Measurements from ENCODE around the gene LMOD2.
A peak's percentile ranks its signal among the peaks of the same experiment; 100 is the strongest.

The LMOD2 gene

DNA sequence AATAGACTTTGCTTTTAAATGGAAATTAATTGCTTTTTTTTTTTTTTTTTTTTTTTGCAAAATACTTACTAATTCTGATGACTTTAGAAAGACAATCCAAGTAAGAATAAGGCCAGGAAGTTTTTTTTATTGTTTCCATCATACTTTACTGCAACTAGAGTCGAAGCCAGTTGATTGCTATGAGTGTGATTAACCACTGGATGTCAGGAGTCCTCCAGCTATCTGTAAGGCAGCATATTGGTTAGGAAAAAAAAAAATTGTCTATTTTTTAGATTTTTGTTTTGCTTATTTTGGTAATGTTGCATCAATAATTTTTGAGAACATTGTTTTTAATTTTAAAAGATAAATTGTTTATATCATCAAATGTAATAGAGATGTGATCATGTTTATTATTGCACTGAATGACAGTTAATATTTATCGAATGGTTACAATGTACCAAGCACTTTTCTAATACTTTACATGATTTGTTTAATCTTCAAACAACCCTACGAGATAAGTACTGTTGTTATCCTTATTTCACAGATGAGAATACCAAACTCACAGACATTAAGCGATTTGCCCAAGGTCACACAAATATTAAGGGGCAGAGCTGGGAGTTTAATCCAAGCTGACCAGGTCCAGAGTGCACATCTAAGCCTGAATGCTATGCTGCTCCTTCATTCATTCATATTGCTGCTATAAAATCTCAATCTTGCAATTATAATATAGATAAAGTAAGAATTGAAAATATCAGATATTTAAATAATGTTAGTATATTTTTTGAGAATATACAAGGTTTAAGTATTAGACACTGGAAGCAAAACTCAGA, 19.9 kb upstream of the LMOD2 start:
- Histone ChIP-seq H3K27ac (ENCODE audit: low read depth, low read length) (no peak overlapping the region), H3K4ac (ENCODE audit: low read depth, low read length) (no peak overlapping the region), H2BK5ac (ENCODE audit: low read length) (no peak overlapping the region), H3K4me1 (ENCODE audit: control insufficient read depth, low read depth, low read length) (peaks cover 2% of the 10 kb centered on the region), H3K23ac (ENCODE audit: low read length) (no peak overlapping the region), H2AK5ac (ENCODE audit: low read length) (no peak overlapping the region), H3K36me3 (ENCODE audit: control insufficient read depth, insufficient read depth, low read length) (no peaks in the 10 kb centered on the region), H3K27me3 (ENCODE audit: insufficient read depth, low read length, poor library complexity) (no peaks in the 10 kb centered on the region), H3K4me3 (ENCODE audit: low read length) (no peak overlapping the region), H2BK120ac (ENCODE audit: low read depth, low read length) (no peak overlapping the region), H2BK15ac (replicated peaks; ENCODE audit: low read depth) (no peak overlapping the region), H3K9ac (ENCODE audit: low read length) (no peak overlapping the region), H4K5ac (ENCODE audit: low read length) (no peak overlapping the region), H3K56ac (ENCODE audit: low read length) (no peak overlapping the region), H3K79me2 (ENCODE audit: control insufficient read depth, insufficient read depth, low read length) (no peaks in the 10 kb centered on the region), H3K18ac (ENCODE audit: low read length) (no peak overlapping the region), H4K8ac (ENCODE audit: low read depth, low read length) (no peak overlapping the region), H3K79me1 (ENCODE audit: low read length) (no peaks in the 10 kb centered on the region), H3K4me2 (ENCODE audit: low read length) (no peak overlapping the region)
- WGBS (ENCODE audit: extremely low coverage, insufficient coverage, low lambda C conversion rate), result no CpG with 5 or more reads among the region's 4 CpGs
- DNase-seq, result peak; percentile 45

DNA sequence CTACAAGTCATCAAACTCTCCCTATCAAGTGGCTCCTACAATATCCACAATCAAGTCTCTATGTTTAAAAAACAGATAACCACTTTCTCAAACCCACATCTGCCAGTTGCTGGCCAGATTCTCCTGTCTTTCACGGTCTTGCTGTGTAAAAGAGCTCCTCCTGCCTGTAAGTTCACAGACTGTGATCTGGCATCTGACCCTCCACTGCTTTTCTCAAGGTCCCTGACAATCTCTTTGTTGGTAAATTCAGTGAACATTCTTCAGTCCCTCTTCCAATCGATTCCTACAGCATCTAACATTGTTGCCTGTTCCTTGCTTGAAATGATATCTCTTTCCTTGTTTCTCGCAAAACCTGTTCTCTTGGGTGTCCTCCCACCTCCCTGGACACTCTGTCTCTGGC, 18.5 kb upstream of the LMOD2 start:
- no CpG with 5 or more reads among the region's 3 CpGs for WGBS (ENCODE audit: extremely low coverage, insufficient coverage, low lambda C conversion rate)
- DNase-seq, result peak; percentile 89
- no peak overlapping the region for H4K8ac ChIP-seq (ENCODE audit: low read depth, low read length)

DNA sequence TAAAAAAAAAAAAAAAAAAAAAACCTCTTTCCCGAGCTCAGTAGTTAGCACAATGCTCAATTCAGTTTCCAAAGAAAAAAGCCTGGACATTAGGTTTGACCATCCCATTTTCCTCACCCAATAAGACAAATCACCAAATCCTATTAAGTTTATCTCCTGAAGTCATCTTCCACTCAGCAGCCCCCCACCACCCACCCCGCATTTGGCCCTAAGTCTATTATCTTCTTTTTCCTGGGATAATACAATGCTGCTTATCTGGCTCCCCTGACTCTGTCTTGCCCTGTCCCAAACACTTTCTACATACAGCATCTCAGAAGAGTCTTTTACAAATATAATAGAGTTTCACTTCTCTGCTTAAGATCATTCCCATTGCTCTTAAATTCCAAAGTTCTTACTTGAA, 17.8 kb upstream of the LMOD2 start:
- DNase-seq, result peak; percentile 76
- H3K36me3 ChIP-seq (ENCODE audit: control insufficient read depth, insufficient read depth, low read length), result no peaks in the 10 kb centered on the region
- H3K79me1 ChIP-seq (ENCODE audit: low read length), result no peaks in the 10 kb centered on the region
- no peak overlapping the region for H3K4ac ChIP-seq (ENCODE audit: low read depth, low read length)
- H3K79me2 ChIP-seq (ENCODE audit: control insufficient read depth, insufficient read depth, low read length), result no peaks in the 10 kb centered on the region
- H3K18ac ChIP-seq (ENCODE audit: low read length), result no peak overlapping the region
- no CpG with 5 or more reads among the region's 2 CpGs for WGBS (ENCODE audit: extremely low coverage, insufficient coverage, low lambda C conversion rate)
- no peak overlapping the region for H2AK5ac ChIP-seq (ENCODE audit: low read length)
- H3K4me2 ChIP-seq (ENCODE audit: low read length), result no peak overlapping the region
- no peaks in the 10 kb centered on the region for H3K27me3 ChIP-seq (ENCODE audit: insufficient read depth, low read length, poor library complexity)
- no peak overlapping the region for H3K56ac ChIP-seq (ENCODE audit: low read length)
- no peak overlapping the region for H2BK120ac ChIP-seq (ENCODE audit: low read depth, low read length)
- H2BK5ac ChIP-seq (ENCODE audit: low read length), result no peak overlapping the region
- no peak overlapping the region for H3K27ac ChIP-seq (ENCODE audit: low read depth, low read length)
- H2BK15ac ChIP-seq (replicated peaks; ENCODE audit: low read depth), result no peak overlapping the region
- H3K23ac ChIP-seq (ENCODE audit: low read length), result no peak overlapping the region
- H3K9ac ChIP-seq (ENCODE audit: low read length), result no peak overlapping the region
- H3K4me3 ChIP-seq (ENCODE audit: low read length), result no peak overlapping the region
- H3K4me1 ChIP-seq (ENCODE audit: control insufficient read depth, low read depth, low read length), result peaks cover 2% of the 10 kb centered on the region
- H4K5ac ChIP-seq (ENCODE audit: low read length), result no peak overlapping the region
- no peak overlapping the region for H4K8ac ChIP-seq (ENCODE audit: low read depth, low read length)

More for the DNA sequence above, 18.5 kb upstream of the LMOD2 start:
- H3K79me2 ChIP-seq (ENCODE audit: control insufficient read depth, insufficient read depth, low read length), result no peaks in the 10 kb centered on the region
- no peaks in the 10 kb centered on the region for H3K27me3 ChIP-seq (ENCODE audit: insufficient read depth, low read length, poor library complexity)
- H3K18ac ChIP-seq (ENCODE audit: low read length), result peak overlapping the region; percentile 84
- no peak overlapping the region for H3K4ac ChIP-seq (ENCODE audit: low read depth, low read length)
- H3K79me1 ChIP-seq (ENCODE audit: low read length), result no peaks in the 10 kb centered on the region
- H3K9ac ChIP-seq (ENCODE audit: low read length), result no peak overlapping the region
- peaks cover 2% of the 10 kb centered on the region for H3K4me1 ChIP-seq (ENCODE audit: control insufficient read depth, low read depth, low read length)
- H3K4me3 ChIP-seq (ENCODE audit: low read length), result no peak overlapping the region
- H3K56ac ChIP-seq (ENCODE audit: low read length), result no peak overlapping the region
- H3K4me2 ChIP-seq (ENCODE audit: low read length), result no peak overlapping the region
- no peak overlapping the region for H2BK5ac ChIP-seq (ENCODE audit: low read length)
- no peak overlapping the region for H2AK5ac ChIP-seq (ENCODE audit: low read length)
- H3K36me3 ChIP-seq (ENCODE audit: control insufficient read depth, insufficient read depth, low read length), result no peaks in the 10 kb centered on the region
- no peak overlapping the region for H2BK120ac ChIP-seq (ENCODE audit: low read depth, low read length)
- H3K23ac ChIP-seq (ENCODE audit: low read length), result no peak overlapping the region
- no peak overlapping the region for H2BK15ac ChIP-seq (replicated peaks; ENCODE audit: low read depth)
- no peak overlapping the region for H4K5ac ChIP-seq (ENCODE audit: low read length)
- no peak overlapping the region for H3K27ac ChIP-seq (ENCODE audit: low read depth, low read length)

DNA sequence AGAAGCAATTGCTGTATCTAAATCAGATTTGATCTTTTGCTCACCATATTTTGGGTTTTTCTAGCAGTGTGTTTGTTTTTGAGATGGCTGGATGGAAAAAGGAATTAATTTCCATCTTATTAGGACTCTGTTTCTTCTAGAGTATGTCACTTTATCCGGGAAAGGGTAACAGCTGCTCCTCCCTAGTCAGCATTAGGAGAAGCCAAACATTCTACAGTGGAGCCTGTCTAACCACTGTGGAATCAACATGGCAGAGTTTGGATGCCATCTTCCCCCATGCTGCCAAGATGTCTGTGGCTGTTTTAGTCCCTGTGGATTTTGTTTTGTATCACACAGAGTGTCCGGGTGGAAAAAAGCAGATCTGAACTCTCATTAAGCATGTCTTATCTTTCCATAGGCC, 16.0 kb upstream of the LMOD2 start:
- no peak overlapping the region for H3K23ac ChIP-seq (ENCODE audit: low read length)
- H3K56ac ChIP-seq (ENCODE audit: low read length), result no peak overlapping the region
- no CpG with 5 or more reads among the region's 2 CpGs for WGBS (ENCODE audit: extremely low coverage, insufficient coverage, low lambda C conversion rate)
- H2AK5ac ChIP-seq (ENCODE audit: low read length), result no peak overlapping the region
- no peaks in the 10 kb centered on the region for H3K79me2 ChIP-seq (ENCODE audit: control insufficient read depth, insufficient read depth, low read length)
- H3K18ac ChIP-seq (ENCODE audit: low read length), result peak overlapping the region; percentile 30
- H3K27ac ChIP-seq (ENCODE audit: low read depth, low read length), result no peak overlapping the region
- no peak overlapping the region for H4K8ac ChIP-seq (ENCODE audit: low read depth, low read length)
- H4K5ac ChIP-seq (ENCODE audit: low read length), result no peak overlapping the region
- no peak overlapping the region for H3K4me3 ChIP-seq (ENCODE audit: low read length)
- no peak overlapping the region for H2BK15ac ChIP-seq (replicated peaks; ENCODE audit: low read depth)
- no peak overlapping the region for H3K4ac ChIP-seq (ENCODE audit: low read depth, low read length)
- H3K79me1 ChIP-seq (ENCODE audit: low read length), result no peaks in the 10 kb centered on the region
- H2BK120ac ChIP-seq (ENCODE audit: low read depth, low read length), result no peak overlapping the region
- no peaks in the 10 kb centered on the region for H3K27me3 ChIP-seq (ENCODE audit: insufficient read depth, low read length, poor library complexity)
- peaks cover 5% of the 10 kb centered on the region for H3K4me1 ChIP-seq (ENCODE audit: control insufficient read depth, low read depth, low read length)
- DNase-seq, result no peak
- no peak overlapping the region for H3K9ac ChIP-seq (ENCODE audit: low read length)
- H3K36me3 ChIP-seq (ENCODE audit: control insufficient read depth, insufficient read depth, low read length), result no peaks in the 10 kb centered on the region
- H2BK5ac ChIP-seq (ENCODE audit: low read length), result no peak overlapping the region
- no peak overlapping the region for H3K4me2 ChIP-seq (ENCODE audit: low read length)

DNA sequence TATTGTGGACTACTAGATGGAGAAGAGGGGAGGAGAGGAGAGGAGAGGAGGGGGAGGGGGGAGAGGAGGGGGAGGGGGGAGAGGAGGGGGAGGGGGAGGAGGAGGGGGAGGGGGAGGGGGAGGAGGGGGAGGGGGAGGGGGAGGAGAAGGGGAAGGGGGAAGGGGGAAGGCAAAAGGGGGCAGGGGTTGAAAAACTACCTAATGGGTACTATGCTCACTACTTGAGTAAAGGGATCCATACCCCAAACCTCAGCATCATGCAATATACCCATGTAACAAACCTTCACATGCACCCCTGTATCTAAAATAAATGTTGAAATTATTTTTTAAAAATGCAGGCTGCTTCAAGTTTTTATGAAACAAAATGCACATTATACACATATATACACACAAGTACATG, 15.1 kb upstream of the LMOD2 start:
- peaks cover 5% of the 10 kb centered on the region for H3K4me1 ChIP-seq (ENCODE audit: control insufficient read depth, low read depth, low read length)
- no peak overlapping the region for H3K4ac ChIP-seq (ENCODE audit: low read depth, low read length)
- no peak overlapping the region for H2AK5ac ChIP-seq (ENCODE audit: low read length)
- no peaks in the 10 kb centered on the region for H3K36me3 ChIP-seq (ENCODE audit: control insufficient read depth, insufficient read depth, low read length)
- H4K8ac ChIP-seq (ENCODE audit: low read depth, low read length), result no peak overlapping the region
- no peak overlapping the region for H3K18ac ChIP-seq (ENCODE audit: low read length)
- H2BK15ac ChIP-seq (replicated peaks; ENCODE audit: low read depth), result no peak overlapping the region
- no peak overlapping the region for H3K9ac ChIP-seq (ENCODE audit: low read length)
- no peaks in the 10 kb centered on the region for H3K79me1 ChIP-seq (ENCODE audit: low read length)
- no peaks in the 10 kb centered on the region for H3K27me3 ChIP-seq (ENCODE audit: insufficient read depth, low read length, poor library complexity)
- no peak overlapping the region for H2BK5ac ChIP-seq (ENCODE audit: low read length)
- no peak overlapping the region for H4K5ac ChIP-seq (ENCODE audit: low read length)
- no peak overlapping the region for H3K4me2 ChIP-seq (ENCODE audit: low read length)
- no peak overlapping the region for H3K56ac ChIP-seq (ENCODE audit: low read length)
- H2BK120ac ChIP-seq (ENCODE audit: low read depth, low read length), result no peak overlapping the region
- H3K23ac ChIP-seq (ENCODE audit: low read length), result no peak overlapping the region
- H3K4me3 ChIP-seq (ENCODE audit: low read length), result no peak overlapping the region
- H3K27ac ChIP-seq (ENCODE audit: low read depth, low read length), result no peak overlapping the region
- no peak for DNase-seq
- H3K79me2 ChIP-seq (ENCODE audit: control insufficient read depth, insufficient read depth, low read length), result no peaks in the 10 kb centered on the region

DNA sequence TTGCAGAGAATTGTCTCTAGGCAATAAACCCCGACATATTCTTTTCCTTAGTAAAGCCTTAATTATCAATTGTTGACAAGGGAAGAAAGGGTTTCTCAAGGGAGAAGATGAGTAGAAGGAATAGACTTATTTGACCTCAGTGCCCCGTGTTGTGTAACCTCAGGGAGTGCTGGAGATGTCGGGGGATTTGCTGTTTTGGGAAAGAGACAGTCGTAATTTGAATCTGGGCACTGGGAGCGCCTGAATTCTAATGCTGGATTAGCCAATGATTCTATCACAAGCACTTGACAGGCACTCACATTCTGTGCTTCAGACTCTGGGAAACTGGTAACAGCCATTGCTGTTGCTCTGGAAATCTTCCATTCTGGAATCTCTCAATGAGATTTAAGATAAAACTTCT, 13.8 kb upstream of the LMOD2 start:
- Histone ChIP-seq H3K4me2 (ENCODE audit: low read length) (no peak overlapping the region), H3K79me2 (ENCODE audit: control insufficient read depth, insufficient read depth, low read length) (no peaks in the 10 kb centered on the region), H3K36me3 (ENCODE audit: control insufficient read depth, insufficient read depth, low read length) (no peaks in the 10 kb centered on the region), H2BK5ac (ENCODE audit: low read length) (no peak overlapping the region), H3K56ac (ENCODE audit: low read length) (no peak overlapping the region), H3K9ac (ENCODE audit: low read length) (no peak overlapping the region), H2BK120ac (ENCODE audit: low read depth, low read length) (no peak overlapping the region), H3K4me3 (ENCODE audit: low read length) (no peak overlapping the region), H3K4ac (ENCODE audit: low read depth, low read length) (peak overlapping the region; percentile 4), H3K4me1 (ENCODE audit: control insufficient read depth, low read depth, low read length) (peaks cover 5% of the 10 kb centered on the region), H3K79me1 (ENCODE audit: low read length) (no peaks in the 10 kb centered on the region), H3K23ac (ENCODE audit: low read length) (no peak overlapping the region), H3K27ac (ENCODE audit: low read depth, low read length) (no peak overlapping the region), H4K5ac (ENCODE audit: low read length) (no peak overlapping the region), H4K8ac (ENCODE audit: low read depth, low read length) (no peak overlapping the region), H2BK15ac (replicated peaks; ENCODE audit: low read depth) (no peak overlapping the region), H2AK5ac (ENCODE audit: low read length) (no peak overlapping the region), H3K27me3 (ENCODE audit: insufficient read depth, low read length, poor library complexity) (no peaks in the 10 kb centered on the region), H3K18ac (ENCODE audit: low read length) (no peak overlapping the region)
- DNase-seq, result no peak
- WGBS (ENCODE audit: extremely low coverage, insufficient coverage, low lambda C conversion rate), result no CpG with 5 or more reads among the region's 5 CpGs
